Measurements from ENCODE around the gene FBXL7. TPM values are rescaled to one million over a fixed set of nuclear protein-coding genes. Genes with fewer than 3 reads are reported as not detected.

The FBXL7 gene
- total and polyA plus RNA-seq, 2 donors (not counting 3 experiments of a cell fraction or from before 2014, with no cell fraction given) = 23.5 to 32.2 TPM

DNA sequence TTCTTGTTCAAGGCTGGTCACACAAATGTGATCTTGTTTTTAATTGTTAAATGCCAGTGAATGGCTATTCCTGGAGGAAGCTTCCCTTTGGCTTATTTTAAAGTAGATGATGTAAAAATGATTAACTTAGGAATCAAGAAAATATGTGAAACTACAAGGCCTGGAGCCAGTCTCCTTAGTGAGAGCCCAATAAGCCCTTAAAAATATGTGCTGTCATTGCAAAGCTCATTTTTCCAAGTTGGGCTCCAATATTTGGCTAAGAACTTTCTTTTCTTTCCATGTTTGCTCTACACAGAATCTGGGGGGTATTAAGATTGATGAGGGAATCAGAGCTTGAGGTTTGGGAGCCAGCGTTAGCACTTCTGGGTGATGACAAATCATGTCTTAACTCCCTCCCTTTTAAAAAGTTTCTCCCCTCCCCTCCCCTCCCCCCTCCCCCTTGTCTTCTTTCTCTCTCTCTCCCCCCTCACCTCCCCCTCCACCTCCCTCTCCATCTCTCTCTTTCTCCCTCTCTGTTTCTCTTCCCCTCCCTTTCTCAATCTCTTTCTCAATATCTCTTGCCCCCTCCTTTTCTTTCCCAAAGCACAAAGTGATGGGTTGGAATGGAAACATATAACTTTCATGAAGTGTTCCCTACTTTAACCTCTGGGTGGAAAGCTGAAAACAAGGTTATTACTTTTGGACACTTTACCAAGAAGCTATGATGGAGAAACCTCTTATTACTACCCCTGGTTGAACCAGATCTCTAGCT lies 86.0 kb downstream of the FBXL7 start:
- no peak for TF ChIP-seq GATA2 (IDR thresholded peaks at IDR 0.05; ENCODE audit: insufficient read depth, insufficient read length, low read depth, low read length)
- TF ChIP-seq FOS (IDR thresholded peaks at IDR 0.05; ENCODE audit: borderline replicate concordance, insufficient read depth, low read length) = no peak
- no peak for TF ChIP-seq POLR2A (IDR thresholded peaks at IDR 0.05; ENCODE audit: low read depth, low read length)
- no peak for TF ChIP-seq MYC (IDR thresholded peaks at IDR 0.05; ENCODE audit: low read depth, low read length)
- intact Hi-C loops (cut with micrococcal nuclease) (no loop called here), dilution Hi-C loops (cut with MboI; ENCODE audit: extremely low pct_ligation_motif_present, low sequenced_read_pairs) (no loop called here)
- ChIA-PET POLR2A (no interaction called here), CTCF (interaction anchor here (0.5 to 1.9 kb wide), 4 partner anchors 7 to 15 kb away, joined by 3 to 9 read pairs (median 4); no protein-coding TSS in a partner anchor)
- Histone ChIP-seq H3K27me3 (ENCODE audit: control insufficient read depth in 2 of 2, insufficient read depth in 2 of 2, low read length in 2 of 2) (no peaks in the 10 kb centered on the region), H4K20me1 (replicated peaks; ENCODE audit: control insufficient read depth, extremely low read depth, insufficient read depth, low read length) (no peaks in the 10 kb centered on the region), H2AFZ (ENCODE audit: low read depth, low read length) (no peak overlapping the region), H3K4me1 (ENCODE audit: control insufficient read depth, extremely low read depth, insufficient read depth, low read length) (no peaks in the 10 kb centered on the region), H3K27ac (ENCODE audit: insufficient read depth, low read depth, low read length) (no peak overlapping the region), H3K9me1 (replicated peaks; ENCODE audit: control insufficient read depth, extremely low read depth, insufficient read depth, low read length) (no peaks in the 10 kb centered on the region), H3K4me2 (ENCODE audit: insufficient read depth, low read length) (no peak overlapping the region), H3K79me2 (ENCODE audit: control insufficient read depth, insufficient read depth, low read length) (peaks cover 1% of the 10 kb centered on the region), H3K9me3 (replicated peaks; ENCODE audit: control insufficient read depth, insufficient read depth, low read length) (no peaks in the 10 kb centered on the region), H3K4me3 (replicated peaks in 1 of 3; ENCODE audit: insufficient read depth in 1 of 3, low read depth in 1 of 3, low read length in 3 of 3) (no peak overlapping the region), H3K9ac (replicated peaks; ENCODE audit: extremely low read depth, insufficient read depth, low read length) (no peak overlapping the region), H3K36me3 (ENCODE audit: control insufficient read depth in 2 of 2, extremely low read depth in 1 of 2, insufficient read depth in 2 of 2, low read length in 2 of 2) (no peaks in the 10 kb centered on the region)
- no TSS peak for BruUV-seq (replicated peaks)
- DNase-seq (ENCODE audit: low read depth, low spot score) (no peak), FAIRE-seq (no peak)

DNA sequence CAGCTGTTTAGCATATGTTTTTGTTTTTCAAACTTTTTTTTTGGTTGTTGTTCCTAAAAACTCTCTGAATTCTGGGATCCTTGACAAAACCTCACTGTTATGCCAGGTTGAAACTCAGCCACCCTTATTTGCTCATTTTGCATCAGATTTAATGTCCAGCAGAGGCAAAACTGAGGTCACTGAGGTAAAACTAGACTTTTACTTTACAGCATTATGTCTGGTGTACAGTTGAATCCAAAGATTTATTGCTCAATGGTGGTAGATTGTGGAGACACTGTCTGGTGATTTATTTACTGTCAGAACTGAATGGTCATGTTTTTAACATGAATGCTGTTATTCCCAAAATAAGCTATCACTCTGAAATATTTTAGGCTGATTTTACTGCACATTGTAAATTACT lies 87.9 kb downstream of the FBXL7 start:
- FAIRE-seq (no peak), DNase-seq (ENCODE audit: low read depth, low spot score) (no peak)
- no peak overlapping the region for H2AFZ ChIP-seq (ENCODE audit: low read depth, low read length)
- no peaks in the 10 kb centered on the region for H4K20me1 ChIP-seq (replicated peaks; ENCODE audit: control insufficient read depth, extremely low read depth, insufficient read depth, low read length)
- H3K9me3 ChIP-seq (replicated peaks; ENCODE audit: control insufficient read depth, insufficient read depth, low read length) = no peaks in the 10 kb centered on the region
- dilution Hi-C loops (cut with MboI; ENCODE audit: extremely low pct_ligation_motif_present, low sequenced_read_pairs) (no loop called here), intact Hi-C loops (cut with micrococcal nuclease) (no loop called here)
- no TSS peak for BruUV-seq (replicated peaks)
- peaks cover 3% of the 10 kb centered on the region for H3K4me1 ChIP-seq (ENCODE audit: control insufficient read depth, extremely low read depth, insufficient read depth, low read length)
- no peaks in the 10 kb centered on the region for H3K27me3 ChIP-seq (ENCODE audit: control insufficient read depth in 2 of 2, insufficient read depth in 2 of 2, low read length in 2 of 2)
- H3K9ac ChIP-seq (replicated peaks; ENCODE audit: extremely low read depth, insufficient read depth, low read length) = no peak overlapping the region
- POLR2A ChIA-PET = no interaction called here
- CTCF ChIA-PET = interaction anchor here (1.0 to 2.5 kb wide), 4 partner anchors 12 to 237 kb away, joined by 3 to 8 read pairs (median 3); no protein-coding TSS in a partner anchor
- no peak overlapping the region for H3K4me2 ChIP-seq (ENCODE audit: insufficient read depth, low read length)
- peaks cover 1% of the 10 kb centered on the region for H3K79me2 ChIP-seq (ENCODE audit: control insufficient read depth, insufficient read depth, low read length)
- no peak overlapping the region for H3K27ac ChIP-seq (ENCODE audit: insufficient read depth, low read depth, low read length)
- H3K4me3 ChIP-seq (replicated peaks in 1 of 3; ENCODE audit: insufficient read depth in 1 of 3, low read depth in 1 of 3, low read length in 3 of 3) = no peak overlapping the region
- TF ChIP-seq, protein P1, sequence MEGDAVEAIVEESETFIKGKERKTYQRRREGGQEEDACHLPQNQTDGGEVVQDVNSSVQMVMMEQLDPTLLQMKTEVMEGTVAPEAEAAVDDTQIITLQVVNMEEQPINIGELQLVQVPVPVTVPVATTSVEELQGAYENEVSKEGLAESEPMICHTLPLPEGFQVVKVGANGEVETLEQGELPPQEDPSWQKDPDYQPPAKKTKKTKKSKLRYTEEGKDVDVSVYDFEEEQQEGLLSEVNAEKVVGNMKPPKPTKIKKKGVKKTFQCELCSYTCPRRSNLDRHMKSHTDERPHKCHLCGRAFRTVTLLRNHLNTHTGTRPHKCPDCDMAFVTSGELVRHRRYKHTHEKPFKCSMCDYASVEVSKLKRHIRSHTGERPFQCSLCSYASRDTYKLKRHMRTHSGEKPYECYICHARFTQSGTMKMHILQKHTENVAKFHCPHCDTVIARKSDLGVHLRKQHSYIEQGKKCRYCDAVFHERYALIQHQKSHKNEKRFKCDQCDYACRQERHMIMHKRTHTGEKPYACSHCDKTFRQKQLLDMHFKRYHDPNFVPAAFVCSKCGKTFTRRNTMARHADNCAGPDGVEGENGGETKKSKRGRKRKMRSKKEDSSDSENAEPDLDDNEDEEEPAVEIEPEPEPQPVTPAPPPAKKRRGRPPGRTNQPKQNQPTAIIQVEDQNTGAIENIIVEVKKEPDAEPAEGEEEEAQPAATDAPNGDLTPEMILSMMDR (IDR thresholded peaks at IDR 0.05; ENCODE audit: extremely low read depth in 1 of 2, insufficient read depth in 1 of 2, low read depth in 1 of 2, low read length in 2 of 2) = no peak
- TF ChIP-seq, protein P2, sequence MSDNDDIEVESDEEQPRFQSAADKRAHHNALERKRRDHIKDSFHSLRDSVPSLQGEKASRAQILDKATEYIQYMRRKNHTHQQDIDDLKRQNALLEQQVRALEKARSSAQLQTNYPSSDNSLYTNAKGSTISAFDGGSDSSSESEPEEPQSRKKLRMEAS (IDR thresholded peaks at IDR 0.05; ENCODE audit: insufficient read depth, insufficient read length) = no peak
- TF ChIP-seq JUN (IDR thresholded peaks at IDR 0.05; ENCODE audit: borderline replicate concordance, insufficient read depth, insufficient read length, low read depth) (no peak), MYC (IDR thresholded peaks at IDR 0.05; ENCODE audit: low read depth, low read length) (no peak), POLR2AphosphoS5 (IDR thresholded peaks at IDR 0.05; ENCODE audit: insufficient read depth, low read depth, low read length) (no peak), GATA2 (IDR thresholded peaks at IDR 0.05; ENCODE audit: insufficient read depth, insufficient read length, low read depth, low read length) (no peak), EZH2 (IDR thresholded peaks at IDR 0.05; ENCODE audit: borderline replicate concordance, low read depth, low read length, severe bottlenecking) (no peak), FOS (IDR thresholded peaks at IDR 0.05; ENCODE audit: borderline replicate concordance, insufficient read depth, low read length) (no peak), POLR2A (IDR thresholded peaks at IDR 0.05; ENCODE audit: low read depth, low read length) (no peak)
- H3K9me1 ChIP-seq (replicated peaks; ENCODE audit: control insufficient read depth, extremely low read depth, insufficient read depth, low read length) = no peaks in the 10 kb centered on the region
- no peaks in the 10 kb centered on the region for H3K36me3 ChIP-seq (ENCODE audit: control insufficient read depth in 2 of 2, extremely low read depth in 1 of 2, insufficient read depth in 2 of 2, low read length in 2 of 2)

Data from endothelial cell of umbilical vein (primary cell).